ENCODE data around the gene TUBB4A. TPM values are rescaled to one million over a fixed set of nuclear protein-coding genes. Genes with fewer than 3 reads are reported as not detected.

Gene TUBB4A
- total RNA-seq, 1 donor from 2014 or later, result 2.8 TPM

DNA sequence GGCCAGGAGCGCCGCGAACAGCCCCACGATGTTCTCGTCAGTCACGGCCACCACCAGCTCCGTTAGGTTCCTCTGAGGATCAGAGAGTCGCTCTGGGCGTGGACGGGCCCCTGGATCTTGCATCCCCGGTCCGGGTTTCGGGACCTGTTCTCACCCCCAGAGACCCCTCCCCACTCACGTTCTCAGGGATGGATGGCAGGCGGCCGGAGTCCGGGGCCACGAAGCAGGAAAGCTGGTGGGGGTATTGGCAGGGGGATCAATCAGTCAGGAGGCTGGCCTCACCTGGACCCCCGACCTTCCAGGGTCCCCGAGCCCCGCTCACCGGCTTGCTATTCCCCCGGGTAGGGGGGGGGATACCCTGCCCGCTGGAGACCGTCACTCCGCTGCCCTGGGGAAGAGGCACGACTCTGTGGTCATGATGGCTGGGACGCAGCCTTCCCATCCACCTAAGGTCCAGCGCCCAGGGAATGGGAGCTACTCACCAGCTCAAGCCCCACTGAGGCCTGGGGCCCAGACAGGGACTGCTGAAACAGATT, 25.1 kb downstream of the TUBB4A start:
- ATAC-seq (no peak), DNase-seq (no peak)
- intact Hi-C loops (cut with micrococcal nuclease), result no loop called here

DNA sequence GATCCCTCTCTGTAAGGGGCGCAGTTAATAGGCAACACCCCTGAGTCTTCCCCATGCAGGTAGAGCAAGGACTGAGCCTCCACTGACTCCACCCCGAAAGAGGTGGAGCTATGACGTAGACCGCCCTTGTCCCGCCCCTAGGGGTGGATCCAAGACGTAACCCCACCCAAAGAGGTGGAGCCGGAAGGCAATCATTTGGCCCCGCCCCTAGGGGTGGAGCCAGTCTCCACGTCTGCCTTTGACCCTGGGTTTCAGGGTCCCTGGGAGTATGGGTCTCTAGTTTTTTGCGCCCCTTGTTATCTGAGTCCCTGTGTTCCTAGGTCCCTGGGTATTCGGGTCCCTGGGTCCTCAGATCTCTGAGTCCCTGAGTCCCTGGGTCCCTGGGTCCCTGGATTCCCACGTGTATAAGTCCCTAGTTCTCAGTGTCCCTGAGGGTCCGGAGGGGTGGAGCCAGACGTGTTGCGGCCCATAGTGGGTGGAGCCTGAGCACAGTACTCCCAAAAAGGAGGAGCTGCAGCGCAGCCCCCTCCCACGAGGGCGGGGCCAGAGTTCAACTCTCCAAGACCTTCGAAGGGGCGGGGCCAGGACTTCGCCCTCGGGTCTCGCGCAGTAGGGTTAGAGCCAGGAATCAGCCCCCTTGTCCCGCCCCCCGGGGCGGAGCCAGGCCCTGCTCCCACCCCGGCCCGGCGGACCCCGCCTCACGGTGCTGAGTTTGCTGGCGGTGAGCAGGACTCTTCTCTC, 25.8 kb downstream of the TUBB4A start:
- ATAC-seq (peak; percentile 42), DNase-seq (peak; percentile 50)
- intact Hi-C loops (cut with micrococcal nuclease), result no loop called here

- DNase-seq (no peak), ATAC-seq (no peak)
- intact Hi-C loops (cut with micrococcal nuclease), result no loop called here
Observed at GRCh38 chr19:6475321-6476108, 26.6 kb downstream of the TUBB4A start.

- intact Hi-C loops (cut with micrococcal nuclease), result no loop called here
- no peak for ATAC-seq
- DNase-seq, result no peak
Observed at GRCh38 chr19:6473647-6474046, 28.5 kb downstream of the TUBB4A start.

DNA sequence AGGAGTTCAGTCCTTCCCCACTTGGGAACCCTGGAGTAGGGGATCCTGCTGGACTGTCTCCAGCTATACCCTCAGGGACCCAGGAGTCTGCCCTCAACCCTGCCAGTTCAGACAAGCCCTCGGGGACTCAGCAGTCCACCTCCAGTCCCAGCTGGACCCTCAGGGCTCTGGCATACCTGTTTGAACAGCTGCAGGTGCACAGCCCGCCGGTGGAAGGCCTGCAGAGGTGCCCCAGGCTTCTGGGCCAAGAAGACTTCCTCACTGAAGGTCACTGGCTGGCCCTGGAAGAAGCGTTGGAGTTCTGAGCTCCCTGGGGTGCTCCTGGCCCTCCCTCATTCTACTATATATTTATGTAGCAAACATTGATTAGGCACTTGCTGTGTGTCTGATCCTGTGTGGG, 29.4 kb downstream of the TUBB4A start:
- intact Hi-C loops (cut with micrococcal nuclease), result no loop called here
- no peak for DNase-seq
- no peak for ATAC-seq

DNA sequence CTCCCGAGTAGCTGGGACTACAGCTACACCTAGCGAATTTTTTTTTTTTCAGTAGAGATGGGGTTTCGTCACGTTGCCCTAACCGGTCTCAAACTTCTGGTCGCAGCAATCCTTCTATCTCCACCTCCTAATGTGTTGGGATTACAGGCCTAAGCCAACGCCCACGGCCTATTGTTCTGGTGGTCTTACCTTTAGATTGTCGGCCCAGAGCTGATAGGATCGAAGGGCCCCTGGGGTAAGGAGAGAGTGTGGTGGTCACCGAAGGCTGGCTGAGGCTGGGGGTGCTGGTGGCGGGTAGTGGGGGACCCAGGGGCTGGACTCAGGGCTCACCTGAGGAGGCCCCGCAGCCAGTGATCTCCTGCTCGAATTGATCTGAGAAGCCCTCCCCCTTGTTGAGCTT, 31.0 kb downstream of the TUBB4A start:
- intact Hi-C loops (cut with micrococcal nuclease), result no loop called here

DNA sequence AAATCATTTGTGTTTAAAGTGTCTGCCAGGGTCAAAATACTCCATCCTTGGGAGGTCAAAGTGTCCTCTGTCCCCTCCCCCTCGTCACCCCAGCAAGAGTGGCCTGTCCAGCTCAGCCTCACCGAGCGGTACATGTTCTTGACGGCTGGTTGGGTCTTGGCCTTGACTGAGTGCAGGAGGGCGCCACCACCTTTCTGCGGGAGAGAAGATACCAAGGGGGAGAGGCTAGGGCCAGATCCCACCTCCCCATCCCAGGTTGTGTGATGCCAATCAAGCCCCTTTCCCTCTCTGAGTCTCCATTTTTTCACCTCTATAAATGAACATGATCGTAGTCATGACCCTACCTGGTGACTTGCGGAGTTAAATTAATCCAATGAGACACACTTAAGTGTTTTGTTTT, 31.9 kb downstream of the TUBB4A start:
- intact Hi-C loops (cut with micrococcal nuclease), result no loop called here
- no peak for ATAC-seq
- no peak for DNase-seq

More for the DNA sequence above, 31.0 kb downstream of the TUBB4A start:
- ATAC-seq (no peak), DNase-seq (no peak)

DNA sequence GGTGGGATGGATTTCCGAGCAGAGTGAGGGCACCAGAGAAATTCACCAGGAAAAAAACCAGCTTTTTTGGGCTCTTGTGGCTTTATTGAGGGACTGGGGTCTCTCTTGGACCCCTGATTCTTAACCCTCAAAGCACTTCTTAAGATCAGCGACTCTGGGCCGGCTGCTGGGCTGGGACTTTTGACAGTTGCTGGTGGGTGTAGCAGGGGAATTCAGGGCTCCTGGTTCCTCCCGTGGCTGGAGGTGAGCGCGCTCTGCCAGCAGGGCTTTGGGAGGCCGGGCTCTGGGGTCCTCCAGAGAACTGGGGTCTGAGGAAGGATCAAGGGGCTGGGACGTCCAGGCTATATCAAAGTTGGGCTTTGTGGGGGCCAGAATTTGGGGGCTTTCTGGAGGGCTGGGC, 34.7 kb downstream of the TUBB4A start:
- ATAC-seq (no peak), DNase-seq (no peak)
- intact Hi-C loops (cut with micrococcal nuclease), result no loop called here

GRCh38 chr19:6466526-6467248, 35.4 kb downstream of the TUBB4A start:
- intact Hi-C loops (cut with micrococcal nuclease), result no loop called here
- no peak for ATAC-seq
- DNase-seq, result no peak

DNA sequence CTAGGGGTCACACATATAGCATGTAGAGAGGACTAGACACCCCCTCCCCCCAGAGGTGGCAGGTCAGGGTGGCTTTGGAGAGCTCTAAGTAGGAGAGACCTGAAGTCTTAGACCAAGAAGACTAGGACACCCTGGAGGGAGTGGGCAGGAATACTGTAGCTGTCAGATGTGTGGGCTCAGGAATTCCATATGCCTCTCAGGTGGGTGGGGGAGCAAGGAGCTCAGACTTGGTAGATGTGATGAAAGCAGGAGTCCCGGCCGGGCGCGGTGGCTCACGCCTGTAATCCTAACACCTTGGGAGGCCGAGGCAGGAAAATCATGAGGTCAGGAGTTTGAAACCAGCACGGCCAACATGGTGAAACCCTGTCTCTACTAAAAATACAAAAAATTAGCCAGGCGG, 36.4 kb downstream of the TUBB4A start:
- no peak for DNase-seq
- no peak for ATAC-seq
- intact Hi-C loops (cut with micrococcal nuclease), result no loop called here

DNA sequence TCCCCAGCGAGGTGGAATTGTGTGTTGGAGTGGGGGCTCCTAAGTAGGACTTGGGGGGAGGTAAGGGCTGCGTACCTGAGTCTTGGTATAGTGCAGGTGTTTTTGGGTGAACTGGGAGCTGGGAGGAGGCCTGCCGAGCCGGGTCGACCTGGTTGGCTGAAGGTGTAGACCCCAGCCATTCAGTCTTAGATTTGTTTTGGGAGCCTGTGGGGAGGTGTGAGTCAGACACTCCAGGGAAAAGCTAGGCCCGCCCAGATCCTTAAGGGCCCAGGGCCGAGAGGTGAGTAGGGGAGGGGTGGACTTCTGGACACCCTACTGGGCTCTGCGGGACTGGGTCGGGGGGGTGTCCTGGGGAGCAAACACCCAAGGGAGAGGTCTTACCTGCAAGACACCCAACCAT, 37.1 kb downstream of the TUBB4A start:
- ATAC-seq, result no peak
- no peak for DNase-seq
- intact Hi-C loops (cut with micrococcal nuclease), result no loop called here

DNA sequence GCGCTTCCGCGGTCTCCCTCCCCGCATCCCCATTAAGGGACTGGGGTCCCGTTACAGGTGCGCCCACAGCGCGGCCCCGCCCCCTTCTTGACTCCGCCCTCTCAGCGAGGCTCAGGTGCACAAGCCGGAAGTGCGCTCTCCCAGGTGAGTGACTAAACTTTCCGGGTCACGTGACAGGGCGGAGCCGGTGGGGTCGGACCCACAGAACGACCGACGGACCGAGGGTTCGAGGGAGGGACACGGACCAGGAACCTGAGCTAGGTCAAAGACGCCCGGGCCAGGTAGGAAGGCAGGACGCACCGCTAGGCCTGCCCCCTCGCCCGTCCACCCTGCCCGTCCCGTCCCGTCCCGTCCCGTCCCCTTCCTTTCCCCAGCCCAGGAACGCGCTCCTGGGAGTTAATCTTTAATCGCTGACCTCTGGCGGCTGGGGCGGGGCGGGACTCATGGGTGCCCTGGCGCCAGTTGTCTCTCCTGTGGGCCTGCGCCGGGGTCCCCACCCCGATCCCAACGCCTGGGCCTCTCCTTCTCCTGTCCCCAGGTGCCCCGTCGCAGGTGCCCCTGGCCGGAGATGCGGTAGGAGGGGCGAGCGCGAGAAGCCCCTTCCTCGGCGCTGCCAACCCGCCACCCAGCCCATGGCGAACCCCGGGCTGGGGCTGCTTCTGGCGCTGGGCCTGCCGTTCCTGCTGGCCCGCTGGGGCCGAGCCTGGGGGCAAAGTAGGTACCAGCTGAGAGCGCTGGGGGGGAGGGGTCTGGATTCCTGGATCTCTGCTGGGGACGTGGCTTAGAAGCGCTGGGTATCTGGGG, 37.8 kb downstream of the TUBB4A start, which contains the start of gene CRB3:
Gene CRB3 (plus strand): TSS at position 202 of the 804 bp plus-strand sequence. CDS start 431 bp downstream, at position 633.
- no peak for DNase-seq
- intact Hi-C loops (cut with micrococcal nuclease), result no loop called here
- no peak for ATAC-seq

DNA sequence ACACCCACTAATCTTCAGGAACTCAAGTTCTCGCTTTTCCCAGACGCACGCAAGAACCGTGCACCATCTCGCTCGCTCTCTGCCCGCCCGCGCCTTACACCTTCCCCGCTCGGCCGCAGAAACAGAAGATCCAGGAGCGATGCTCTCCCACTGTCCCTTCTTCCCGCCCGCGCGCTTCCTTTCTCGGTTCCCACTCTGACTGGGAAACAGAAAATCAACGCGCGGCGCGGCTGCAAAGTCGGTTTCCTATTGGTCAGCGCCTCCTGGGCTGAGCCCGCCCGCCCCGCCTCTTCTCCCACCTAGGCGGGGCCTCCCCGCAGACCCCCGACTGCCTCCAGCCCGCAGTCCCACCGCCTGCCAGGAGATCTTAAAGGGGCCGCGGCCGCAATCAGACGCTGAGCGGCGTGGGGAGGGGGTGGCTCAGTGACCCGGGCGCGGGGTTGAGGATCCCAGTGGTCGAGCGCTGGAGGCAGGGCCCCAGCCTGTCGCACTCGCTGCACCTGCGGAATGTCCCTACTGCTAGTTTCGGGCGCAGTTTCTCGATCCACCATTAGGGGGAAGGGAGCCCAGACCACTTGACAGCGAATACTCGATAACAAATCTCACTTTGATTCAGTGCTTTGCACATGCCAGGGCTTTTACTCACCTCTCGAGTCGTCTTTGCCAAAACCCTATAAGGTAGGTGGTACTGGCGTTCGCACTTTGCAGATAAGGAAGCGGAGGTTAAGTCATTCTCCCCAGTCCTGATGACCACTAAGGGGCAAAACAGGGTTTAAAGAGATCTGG, 41.8 kb downstream of the TUBB4A start:
- peak; percentile 94 for ATAC-seq
- intact Hi-C loops (cut with micrococcal nuclease), result no loop called here
- peak; percentile 98 for DNase-seq

DNA sequence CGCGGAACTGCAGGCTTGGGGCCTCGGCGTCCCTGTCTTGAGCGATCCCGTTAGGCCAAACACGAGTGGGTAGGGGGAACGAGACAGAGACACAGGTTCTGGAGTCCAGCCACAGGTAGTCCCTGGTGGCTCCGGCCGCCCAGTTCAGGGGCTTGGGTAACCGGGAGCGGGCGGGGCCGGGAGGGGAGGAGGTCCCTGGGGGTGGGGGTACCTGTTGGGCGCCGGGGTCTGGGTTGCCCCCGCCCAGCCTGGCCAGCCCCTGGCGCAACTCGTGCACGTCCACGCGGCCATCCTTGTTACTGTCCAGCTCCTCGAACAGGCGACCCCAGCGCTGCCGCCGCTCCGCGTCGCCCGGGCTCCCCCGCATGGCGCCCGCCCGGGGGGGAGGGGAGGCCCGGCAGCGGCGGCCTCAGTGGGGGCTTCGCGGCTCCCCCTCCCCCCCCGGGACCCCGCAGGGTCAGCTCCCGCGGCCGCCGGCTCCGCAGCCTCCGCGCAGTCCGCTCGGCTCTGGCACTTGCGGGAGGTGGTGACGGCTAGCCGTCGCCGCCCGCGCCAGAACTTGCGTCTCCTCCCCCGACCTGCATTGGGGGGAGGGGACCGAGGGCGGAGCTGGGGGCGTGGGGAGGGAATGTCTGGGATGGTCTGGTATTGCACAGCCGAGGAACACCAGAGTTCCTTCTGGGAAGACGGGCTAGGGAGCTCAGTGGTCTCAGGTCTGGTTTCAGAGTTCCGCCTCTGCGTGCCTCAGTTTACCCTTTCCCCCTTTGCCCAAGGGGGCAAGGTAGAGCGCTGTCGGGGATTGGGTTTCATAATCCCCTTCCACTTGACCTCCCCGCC, 42.6 kb downstream of the TUBB4A start, which contains the start of gene SLC25A23:
Gene SLC25A23 (minus strand): TSS at position 531 of the 837 bp plus-strand sequence. CDS start 164 bp downstream, at position 367.
- peak; percentile 82 for DNase-seq
- intact Hi-C loops (cut with micrococcal nuclease), result no loop called here
- peak; percentile 83 for ATAC-seq

DNA sequence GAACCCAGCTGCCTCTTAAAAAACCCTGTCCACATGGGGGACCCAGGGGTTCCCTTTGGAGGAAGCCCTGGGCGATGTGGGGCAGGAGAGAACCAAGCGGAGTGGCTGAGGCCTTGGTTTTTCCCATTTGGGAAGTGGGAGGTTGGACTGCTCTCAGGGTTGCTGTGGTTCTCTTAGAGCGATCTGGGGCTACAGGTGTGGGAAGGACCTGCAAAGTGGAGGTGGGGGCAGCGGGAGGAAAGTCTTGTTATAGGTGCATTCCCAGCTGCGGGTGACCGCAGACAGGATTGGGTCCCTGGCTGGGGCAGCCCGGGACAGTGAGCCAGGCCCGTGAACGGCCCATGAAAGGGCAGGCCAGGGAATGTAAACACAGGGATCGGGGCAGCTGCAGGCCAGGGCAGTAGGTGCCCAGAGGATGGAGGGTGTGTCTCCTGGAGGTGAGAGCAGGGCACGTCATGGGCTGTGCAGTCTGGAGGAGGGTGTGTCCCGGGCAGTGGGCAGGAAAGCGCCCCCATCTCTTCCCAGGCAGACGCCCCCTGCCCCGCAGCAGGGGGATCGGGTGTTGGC, 43.3 kb downstream of the TUBB4A start:
- ATAC-seq, result no peak
- DNase-seq, result peak; percentile 40

DNA sequence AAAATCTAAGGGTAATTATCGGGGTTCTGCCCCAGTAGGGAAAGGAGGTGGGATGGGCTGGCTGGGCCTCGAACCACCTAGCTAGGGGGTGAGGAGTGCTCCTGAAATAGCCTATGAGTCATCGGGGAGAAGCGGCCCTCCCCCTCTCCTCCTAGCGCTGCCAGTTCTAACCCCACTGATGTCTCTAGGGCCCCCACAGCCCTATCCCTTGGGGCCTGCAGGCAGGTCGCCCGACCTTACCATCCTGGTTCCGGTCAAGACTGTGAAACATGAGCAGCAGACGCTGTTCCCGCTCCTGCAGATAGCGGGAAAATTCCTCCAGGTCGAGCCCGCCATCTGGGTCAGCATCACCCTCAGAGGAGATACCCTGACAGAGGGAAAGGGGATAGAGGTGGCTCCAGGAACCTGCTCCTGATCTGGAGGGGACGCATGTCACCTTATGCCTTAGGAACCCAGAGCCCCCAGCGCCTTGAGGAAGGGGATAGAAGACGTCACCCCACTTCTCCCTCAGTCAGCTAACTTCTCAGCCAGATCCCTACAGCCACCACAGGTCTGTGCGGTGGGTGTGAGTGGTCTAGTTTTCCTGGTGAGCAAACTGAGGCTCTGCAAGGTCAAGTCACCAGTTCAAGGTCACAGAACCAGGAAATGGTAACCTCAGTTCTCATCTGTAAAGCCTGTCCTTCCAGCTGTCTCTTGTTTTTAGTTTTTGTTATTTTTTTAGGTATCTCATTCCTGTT, 44.0 kb downstream of the TUBB4A start:
- intact Hi-C loops (cut with micrococcal nuclease), result no loop called here
- ATAC-seq, result no peak
- DNase-seq, result no peak

More for the DNA sequence above, 43.3 kb downstream of the TUBB4A start:
- intact Hi-C loops (cut with micrococcal nuclease), result no loop called here
